NCI-H1417 treated with DMSO at 0.1 percent for 48 hours (cell line): ENCODE measurements around the gene LRRK1.

Experiments used
- DNase-seq: peaks from one replicate; lab custom pipeline; 2025; lab: John Stamatoyannopoulos, UW

Gene LRRK1

GRCh38 chr15:100892013-100892355, 27.2 kb upstream of the LRRK1 start:
- no peak for DNase-seq

GRCh38 chr15:100893261-100893963, 25.7 kb upstream of the LRRK1 start:
- DNase-seq: no peak

GRCh38 chr15:100893964-100894295, 25.2 kb upstream of the LRRK1 start:
- DNase-seq: no peak

DNA sequence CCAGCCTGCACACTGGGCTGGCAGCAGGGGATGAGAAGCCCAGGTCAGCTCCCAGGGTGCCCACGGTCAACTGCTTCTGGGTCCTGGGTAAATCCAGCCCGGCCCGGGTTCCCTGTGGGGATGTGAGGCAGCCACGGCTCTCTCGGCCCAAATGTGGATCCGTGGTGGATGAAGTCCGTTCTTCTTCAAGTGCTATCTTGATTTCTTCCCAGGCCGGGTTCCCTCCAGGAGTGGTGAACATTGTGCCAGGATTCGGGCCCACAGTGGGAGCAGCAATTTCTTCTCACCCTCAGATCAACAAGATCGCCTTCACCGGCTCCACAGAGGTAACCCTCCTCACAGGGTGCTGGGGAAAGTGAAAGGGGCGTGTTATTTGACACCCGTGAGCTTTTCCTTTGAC, 23.4 kb upstream of the LRRK1 start:
- DNase-seq: no peak

- no peak for DNase-seq
Measured at GRCh38 chr15:100897221-100898151, 21.7 kb upstream of the LRRK1 start.

GRCh38 chr15:100898152-100898490, 21.0 kb upstream of the LRRK1 start:
- no peak for DNase-seq

DNA sequence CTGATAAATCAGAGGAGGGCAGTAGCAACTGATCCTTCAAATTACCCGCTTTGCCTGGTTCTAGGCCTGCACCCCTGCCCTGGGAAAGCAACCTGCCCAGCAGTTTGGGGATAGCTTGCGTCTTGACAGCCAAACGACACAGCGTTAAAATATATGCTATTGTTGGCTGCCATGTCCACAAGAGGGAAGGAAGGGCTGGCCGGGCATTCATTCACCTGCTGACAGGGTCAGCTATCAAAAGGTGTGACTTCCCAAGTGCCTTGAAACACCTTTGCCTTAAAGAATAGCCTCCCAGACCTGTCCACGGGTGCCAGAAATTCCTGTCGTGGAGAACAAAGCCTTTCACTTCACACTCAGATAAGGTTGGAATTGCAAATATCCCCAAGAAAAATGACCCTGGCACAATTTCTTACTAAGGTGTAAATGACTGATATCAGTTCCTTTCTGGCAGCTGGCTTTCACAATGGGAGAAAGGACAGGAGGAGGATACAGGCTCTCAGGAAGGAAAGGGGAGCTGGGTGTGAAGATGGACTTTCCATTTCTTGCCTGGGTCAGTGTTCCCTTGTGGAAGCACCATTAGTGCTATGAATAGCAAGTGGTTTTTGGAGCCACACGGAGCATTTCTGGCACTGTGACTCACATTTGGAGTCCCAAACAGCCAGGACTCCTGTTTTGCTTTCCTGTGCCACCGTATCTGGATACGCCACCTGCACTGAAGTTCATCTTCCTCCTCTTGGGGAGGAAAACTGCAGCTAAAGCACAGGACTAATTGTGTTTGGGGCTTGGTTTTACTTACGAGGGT, 20.3 kb upstream of the LRRK1 start:
- DNase-seq: no peak

GRCh38 chr15:100899601-100900000, 19.6 kb upstream of the LRRK1 start:
- DNase-seq: no peak

DNA sequence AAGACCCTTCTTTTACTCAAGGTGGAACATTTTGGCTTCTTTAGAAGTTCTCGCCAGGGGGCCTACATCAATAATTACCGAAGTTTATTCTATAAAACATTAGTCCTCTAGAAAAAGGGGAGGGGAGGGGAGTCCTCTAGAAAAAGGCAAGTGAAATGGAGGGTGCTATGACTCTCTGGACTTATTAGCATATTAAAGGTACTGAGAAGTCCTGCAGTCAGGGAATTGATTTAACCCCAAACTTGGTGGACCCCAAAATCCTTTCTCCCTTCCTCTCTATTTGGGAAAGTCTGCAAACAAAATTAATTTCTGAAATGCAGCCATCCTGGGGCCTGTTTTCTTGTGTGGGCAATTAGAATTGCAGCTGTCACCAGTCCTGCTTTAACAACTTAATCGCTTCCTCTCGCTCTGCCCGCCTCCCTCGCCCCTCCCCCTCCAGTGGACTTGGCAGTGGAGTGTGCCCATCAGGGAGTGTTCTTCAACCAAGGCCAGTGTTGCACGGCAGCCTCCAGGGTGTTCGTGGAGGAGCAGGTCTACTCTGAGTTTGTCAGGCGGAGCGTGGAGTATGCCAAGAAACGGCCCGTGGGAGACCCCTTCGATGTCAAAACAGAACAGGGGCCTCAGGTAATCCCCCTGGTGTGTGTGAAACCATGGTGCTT, 18.9 kb upstream of the LRRK1 start:
- DNase-seq: no peak

GRCh38 chr15:100900795-100901169, 18.4 kb upstream of the LRRK1 start:
- DNase-seq: no peak

- no peak for DNase-seq
Measured at GRCh38 chr15:100901296-100901695, 17.9 kb upstream of the LRRK1 start.

GRCh38 chr15:100901702-100902435, 17.3 kb upstream of the LRRK1 start:
- no peak for DNase-seq

GRCh38 chr15:100902436-100903167, 16.6 kb upstream of the LRRK1 start:
- no peak for DNase-seq

GRCh38 chr15:100903168-100903554, 16.0 kb upstream of the LRRK1 start:
- DNase-seq: no peak

- no peak for DNase-seq
Measured at GRCh38 chr15:100905850-100906249, 13.3 kb upstream of the LRRK1 start.

GRCh38 chr15:100908466-100908865, 10.7 kb upstream of the LRRK1 start:
- no peak for DNase-seq

- DNase-seq: no peak
Measured at GRCh38 chr15:100909565-100909964, 9.6 kb upstream of the LRRK1 start.

- DNase-seq: no peak
Measured at GRCh38 chr15:100909989-100910955, 8.9 kb upstream of the LRRK1 start.

GRCh38 chr15:100911086-100911485, 8.1 kb upstream of the LRRK1 start:
- no peak for DNase-seq

- no peak for DNase-seq
Measured at GRCh38 chr15:100913961-100914360, 5.2 kb upstream of the LRRK1 start.
